ENCODE results near the gene TMEM54. TPM values are rescaled to one million over a fixed set of nuclear protein-coding genes. Genes with fewer than 3 reads are reported as not detected.

The TMEM54 gene
- total and polyA plus RNA-seq, 9 of the 15 experiments (the other 6 are each of a cell fraction or from before 2014, with no cell fraction given) = 1.00 to 16.2 (median 8.2) TPM

DNA sequence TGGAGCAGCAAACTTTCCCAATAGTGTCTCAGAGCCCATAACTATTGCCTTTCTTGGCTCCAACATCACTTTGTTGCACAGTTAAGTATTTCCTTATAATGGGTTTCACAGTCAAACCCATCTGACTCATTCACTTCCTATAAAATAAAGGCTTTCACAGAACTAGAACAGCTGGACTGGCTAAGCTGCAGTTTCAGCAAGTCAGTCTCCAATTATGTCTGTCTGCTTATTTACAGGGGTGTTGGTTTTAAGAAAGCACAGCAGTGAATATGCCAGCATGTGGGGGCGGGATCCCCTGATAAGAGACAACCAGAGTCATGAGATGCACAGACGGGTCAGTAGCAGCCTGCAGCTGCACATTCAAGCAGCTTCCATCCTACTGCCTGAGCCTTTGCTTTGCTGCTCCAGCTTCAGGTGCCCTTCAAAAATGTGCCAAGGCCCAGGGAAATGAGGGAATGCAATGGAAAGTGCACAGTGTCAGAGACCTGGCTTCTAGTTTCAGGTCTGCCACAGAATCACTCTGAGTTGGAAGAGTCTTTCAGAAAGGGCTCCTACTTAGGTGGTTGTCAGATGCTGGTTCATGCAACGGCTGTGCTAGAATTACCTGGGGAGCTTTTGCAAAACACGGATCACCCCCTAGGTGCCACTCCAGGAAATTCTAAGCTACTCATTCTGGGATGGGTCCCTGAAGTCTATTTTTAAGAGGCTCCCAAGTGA is 38.6 kb upstream of the TMEM54 start (continued):
- TF ChIP-seq, protein P1, sequence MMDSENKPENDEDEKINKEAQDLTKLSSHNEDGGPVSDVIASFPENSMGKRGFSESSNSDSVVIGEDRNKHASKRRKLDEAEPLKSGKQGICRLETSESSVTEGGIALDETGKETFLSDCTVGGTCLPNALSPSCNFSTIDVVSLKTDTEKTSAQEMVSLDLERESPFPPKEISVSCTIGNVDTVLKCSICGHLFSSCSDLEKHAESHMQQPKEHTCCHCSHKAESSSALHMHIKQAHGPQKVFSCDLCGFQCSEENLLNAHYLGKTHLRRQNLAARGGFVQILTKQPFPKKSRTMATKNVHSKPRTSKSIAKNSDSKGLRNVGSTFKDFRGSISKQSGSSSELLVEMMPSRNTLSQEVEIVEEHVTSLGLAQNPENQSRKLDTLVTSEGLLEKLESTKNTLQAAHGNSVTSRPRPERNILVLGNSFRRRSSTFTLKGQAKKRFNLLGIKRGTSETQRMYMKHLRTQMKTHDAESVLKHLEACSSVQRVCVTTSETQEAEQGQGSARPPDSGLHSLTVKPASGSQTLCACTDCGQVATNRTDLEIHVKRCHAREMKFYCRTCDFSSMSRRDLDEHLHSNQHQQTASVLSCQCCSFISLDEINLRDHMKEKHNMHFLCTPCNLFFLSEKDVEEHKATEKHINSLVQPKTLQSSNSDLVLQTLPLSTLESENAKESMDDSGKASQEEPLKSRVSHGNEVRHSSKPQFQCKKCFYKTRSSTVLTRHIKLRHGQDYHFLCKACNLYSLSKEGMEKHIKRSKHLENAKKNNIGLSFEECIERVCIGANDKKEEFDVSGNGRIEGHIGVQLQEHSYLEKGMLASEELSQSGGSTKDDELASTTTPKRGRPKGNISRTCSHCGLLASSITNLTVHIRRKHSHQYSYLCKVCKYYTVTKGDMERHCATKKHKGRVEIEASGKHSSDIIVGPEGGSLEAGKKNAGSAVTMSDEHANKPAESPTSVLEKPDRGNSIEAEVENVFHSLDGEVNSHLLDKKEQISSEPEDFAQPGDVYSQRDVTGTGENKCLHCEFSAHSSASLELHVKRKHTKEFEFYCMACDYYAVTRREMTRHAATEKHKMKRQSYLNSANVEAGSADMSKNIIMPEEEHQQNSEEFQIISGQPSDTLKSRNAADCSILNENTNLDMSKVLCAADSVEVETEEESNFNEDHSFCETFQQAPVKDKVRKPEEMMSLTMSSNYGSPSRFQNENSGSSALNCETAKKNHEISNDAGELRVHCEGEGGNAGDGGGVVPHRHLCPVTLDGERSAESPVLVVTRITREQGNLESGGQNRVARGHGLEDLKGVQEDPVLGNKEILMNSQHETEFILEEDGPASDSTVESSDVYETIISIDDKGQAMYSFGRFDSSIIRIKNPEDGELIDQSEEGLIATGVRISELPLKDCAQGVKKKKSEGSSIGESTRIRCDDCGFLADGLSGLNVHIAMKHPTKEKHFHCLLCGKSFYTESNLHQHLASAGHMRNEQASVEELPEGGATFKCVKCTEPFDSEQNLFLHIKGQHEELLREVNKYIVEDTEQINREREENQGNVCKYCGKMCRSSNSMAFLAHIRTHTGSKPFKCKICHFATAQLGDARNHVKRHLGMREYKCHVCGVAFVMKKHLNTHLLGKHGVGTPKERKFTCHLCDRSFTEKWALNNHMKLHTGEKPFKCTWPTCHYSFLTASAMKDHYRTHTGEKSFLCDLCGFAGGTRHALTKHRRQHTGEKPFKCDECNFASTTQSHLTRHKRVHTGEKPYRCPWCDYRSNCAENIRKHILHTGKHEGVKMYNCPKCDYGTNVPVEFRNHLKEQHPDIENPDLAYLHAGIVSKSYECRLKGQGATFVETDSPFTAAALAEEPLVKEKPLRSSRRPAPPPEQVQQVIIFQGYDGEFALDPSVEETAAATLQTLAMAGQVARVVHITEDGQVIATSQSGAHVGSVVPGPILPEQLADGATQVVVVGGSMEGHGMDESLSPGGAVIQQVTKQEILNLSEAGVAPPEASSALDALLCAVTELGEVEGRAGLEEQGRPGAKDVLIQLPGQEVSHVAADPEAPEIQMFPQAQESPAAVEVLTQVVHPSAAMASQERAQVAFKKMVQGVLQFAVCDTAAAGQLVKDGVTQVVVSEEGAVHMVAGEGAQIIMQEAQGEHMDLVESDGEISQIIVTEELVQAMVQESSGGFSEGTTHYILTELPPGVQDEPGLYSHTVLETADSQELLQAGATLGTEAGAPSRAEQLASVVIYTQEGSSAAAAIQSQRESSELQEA (IDR thresholded peaks at IDR 0.05; ENCODE audit: low read depth) = no peak
- no peak for TF ChIP-seq THRAP3 (IDR thresholded peaks at IDR 0.05; ENCODE audit: borderline replicate concordance)
- TF ChIP-seq, protein P2, sequence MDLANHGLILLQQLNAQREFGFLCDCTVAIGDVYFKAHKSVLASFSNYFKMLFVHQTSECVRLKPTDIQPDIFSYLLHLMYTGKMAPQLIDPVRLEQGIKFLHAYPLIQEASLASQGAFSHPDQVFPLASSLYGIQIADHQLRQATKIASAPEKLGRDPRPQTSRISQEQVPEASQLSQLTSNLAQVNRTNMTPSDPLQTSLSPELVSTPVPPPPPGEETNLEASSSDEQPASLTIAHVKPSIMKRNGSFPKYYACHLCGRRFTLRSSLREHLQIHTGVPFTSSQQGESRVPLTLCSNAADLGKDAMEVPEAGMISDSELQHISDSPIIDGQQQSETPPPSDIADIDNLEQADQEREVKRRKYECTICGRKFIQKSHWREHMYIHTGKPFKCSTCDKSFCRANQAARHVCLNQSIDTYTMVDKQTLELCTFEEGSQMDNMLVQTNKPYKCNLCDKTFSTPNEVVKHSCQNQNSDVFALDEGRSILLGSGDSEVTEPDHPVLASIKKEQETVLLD (IDR thresholded peaks at IDR 0.05) = no peak
- no peak for TF ChIP-seq BRF1 (IDR thresholded peaks at IDR 0.05; ENCODE audit: borderline replicate concordance, extremely low read depth, insufficient read length)
- no peak for TF ChIP-seq BRF2 (IDR thresholded peaks at IDR 0.05; ENCODE audit: borderline replicate concordance, insufficient read depth, insufficient read length)
- no peak for TF ChIP-seq SRSF7 (optimal IDR thresholded peaks at IDR 0.05; ENCODE audit: low read depth, low read length)
- TF ChIP-seq MTA2 (IDR thresholded peaks at IDR 0.05; ENCODE audit: low read depth) = peak; percentile 78
- TF ChIP-seq KDM2B (CRISPR knock-in tag; IDR thresholded peaks at IDR 0.05) = no peak
- TF ChIP-seq GMEB1 (CRISPR knock-in tag; IDR thresholded peaks at IDR 0.05) = 0 out of 2 replicates have a peak, but pooled peaks have one; percentile 34
- peak; percentile 88 for TF ChIP-seq CBFA2T2 (conservative IDR thresholded peaks at IDR 0.05)
- no peak for TF ChIP-seq TCFL5 (CRISPR knock-in tag; conservative IDR thresholded peaks at IDR 0.05)
- TF ChIP-seq KLF10 (CRISPR knock-in tag; IDR thresholded peaks at IDR 0.05) = no peak
- peak; percentile 69; the same call in 1 of the 2 replicates for TF ChIP-seq PHF21A (IDR thresholded peaks at IDR 0.05; ENCODE audit: borderline replicate concordance, low read depth)
- TF ChIP-seq U2AF1 (optimal IDR thresholded peaks at IDR 0.05; ENCODE audit: low read depth, low read length) = no peak

Measured in K562 (cell line).